Endometrium (tissue), 2 donors: ENCODE measurements around the gene RESP18.
"Not testable (repeated sequence)": the region's sequence is repeated elsewhere in the genome, so short reads cannot be mapped to it uniquely, and the experiment has no call there.

Experiments used
- FAIRE-seq: peaks from 2 replicates; lab custom pipeline; 2012; peaks lifted over from hg19 to GRCh38; lab: Jason Lieb, UNC
- donor health status: control.
- donor health status: control.

Gene RESP18

DNA sequence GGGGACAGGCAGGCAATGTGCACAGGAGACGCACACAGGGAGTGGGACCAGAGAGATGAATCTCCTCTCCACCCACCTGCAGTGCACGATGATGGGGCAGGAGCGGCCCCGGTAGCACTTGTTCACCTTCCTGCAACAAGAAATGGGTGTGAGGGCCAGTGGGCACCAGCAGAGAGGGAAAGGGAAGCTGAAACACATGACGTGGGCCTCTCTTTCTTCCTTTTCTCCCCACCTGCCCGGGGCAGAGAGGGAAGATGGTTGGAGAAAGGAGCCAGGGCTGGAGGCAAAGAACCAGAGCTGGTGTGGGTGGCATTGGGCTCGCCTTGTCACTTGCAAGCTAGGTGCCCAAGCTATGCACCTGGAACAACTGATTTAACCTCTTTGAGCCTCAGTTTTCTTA lies 41.1 kb downstream of the RESP18 start:
- FAIRE-seq: no peak

DNA sequence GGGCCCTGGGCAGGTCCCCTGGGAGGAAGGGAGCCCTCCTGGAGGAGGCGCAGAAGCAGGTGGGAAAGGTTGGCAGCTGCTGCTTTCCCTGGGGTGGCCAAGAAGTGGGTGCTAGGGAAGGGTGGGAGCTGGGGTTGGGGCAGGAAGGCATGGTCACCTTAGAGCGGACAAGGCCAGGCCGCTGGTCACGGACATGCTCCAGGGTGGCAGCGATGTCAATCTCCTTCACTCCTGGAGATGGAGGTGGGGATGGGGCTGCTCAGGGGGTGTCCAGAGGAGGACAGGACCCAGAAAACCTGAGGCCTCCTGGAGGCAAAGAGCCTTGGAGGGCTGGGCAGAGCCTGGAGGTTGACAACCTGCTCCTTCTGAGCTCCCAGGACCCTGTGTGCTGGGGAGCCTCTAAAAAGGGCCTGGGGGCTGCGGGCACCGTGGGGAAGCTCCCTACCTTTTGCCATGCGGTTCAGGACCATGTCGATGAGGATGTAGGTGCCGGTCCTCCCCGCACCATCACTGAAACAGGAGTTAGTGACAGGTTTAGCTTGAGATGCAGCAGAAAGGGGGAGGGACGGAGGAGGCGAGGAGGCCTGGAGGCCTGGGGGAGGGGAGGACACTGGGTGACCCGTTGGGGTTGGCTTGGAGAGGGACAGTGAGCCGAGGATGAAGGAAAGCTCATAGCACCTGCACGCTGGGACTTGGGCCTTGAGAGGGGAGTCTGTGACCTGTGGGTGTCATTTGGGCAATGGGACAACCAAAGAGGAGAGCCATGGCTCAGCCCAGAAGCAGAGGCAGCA lies 42.0 kb downstream of the RESP18 start:
- FAIRE-seq: no peak

DNA sequence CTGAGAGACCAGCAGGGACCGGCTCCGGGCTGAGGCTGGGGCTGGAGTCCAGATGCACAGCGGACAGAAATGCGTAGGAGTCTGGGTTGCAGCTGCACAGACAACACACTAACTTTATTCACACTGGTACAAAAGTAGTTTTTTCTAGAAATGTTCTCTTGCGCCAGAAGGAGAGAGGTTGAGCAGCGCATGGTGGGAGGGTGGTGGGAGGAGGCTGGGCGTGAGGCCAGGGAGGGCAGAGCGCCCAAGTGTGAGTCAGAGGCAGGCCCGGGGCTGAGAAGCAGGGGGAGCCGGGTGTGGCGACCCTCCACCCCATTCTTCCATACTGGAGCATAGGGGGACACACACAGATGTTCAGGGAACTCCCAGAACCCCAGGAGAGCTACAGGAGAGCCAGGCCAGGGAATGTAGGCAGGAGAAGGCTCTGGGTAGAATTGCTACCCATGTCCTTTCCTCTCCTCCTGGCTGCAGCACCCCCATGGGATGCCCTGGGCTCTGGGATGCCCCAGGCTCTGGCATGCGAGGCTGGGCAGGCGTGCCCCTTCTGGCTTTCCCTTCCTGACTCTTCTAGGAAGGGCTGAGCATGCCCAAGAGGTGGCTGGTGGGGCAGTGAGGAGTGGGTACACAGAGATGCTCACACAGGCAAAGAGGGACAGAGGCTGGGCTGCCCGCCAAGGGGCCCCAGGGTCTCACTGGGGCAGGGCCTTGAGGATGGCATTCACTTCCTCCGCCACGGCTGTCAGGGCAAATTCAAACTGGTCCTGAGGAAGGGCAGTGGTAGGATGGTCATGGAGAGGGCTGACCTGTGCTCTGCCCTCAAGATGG lies 42.8 kb downstream of the RESP18 start:
- peak; percentile 91 for FAIRE-seq

DNA sequence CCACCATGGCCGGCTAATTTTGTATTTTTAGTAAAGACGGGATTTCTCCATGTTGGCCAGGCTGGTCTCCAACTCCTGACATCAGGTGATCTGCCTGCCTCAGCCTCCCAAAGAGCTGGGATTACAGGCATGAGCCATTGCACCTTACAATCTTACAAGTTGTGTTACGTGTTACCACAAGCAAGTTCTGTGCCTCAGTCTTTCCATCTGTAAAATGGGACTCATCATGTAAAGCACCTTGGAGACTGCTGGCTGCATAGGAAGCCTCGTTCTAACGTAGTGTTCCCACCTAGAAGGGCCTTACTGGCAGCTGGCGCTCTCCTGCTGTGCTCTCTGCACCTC lies 43.4 kb downstream of the RESP18 start:
- FAIRE-seq: no peak

DNA sequence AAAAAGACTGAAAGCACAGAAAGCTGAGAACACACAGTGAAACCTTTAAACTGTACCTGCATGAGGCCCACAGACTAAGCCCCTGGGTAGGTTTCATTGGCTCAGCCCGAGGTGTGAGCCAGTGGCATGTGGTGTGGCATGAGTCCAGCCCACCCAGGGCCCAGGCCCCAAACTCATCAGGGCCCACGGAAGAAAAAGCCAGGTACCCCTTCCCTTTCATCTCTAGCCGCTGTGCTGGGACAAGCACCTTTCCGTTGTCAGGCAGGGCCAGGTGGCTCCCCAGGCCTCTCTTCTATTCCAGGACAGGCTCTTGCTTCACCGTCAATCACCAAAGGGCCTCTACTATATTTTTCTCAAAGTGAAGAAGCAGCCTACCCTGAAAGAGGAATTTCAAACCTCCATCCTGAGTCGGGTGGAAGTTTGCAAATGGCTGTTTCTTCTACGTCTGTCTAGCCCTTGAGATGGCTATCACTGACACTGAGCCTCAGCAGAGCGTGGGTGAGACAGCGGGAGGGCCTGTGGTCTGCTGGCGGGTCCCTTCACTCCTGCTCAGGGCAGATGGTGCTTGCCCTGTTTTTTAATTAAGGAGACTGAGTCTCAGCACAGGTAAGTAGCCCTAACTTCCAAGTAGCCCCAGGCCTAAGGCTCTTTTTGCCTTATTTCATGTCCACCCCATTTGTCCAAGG lies 44.8 kb downstream of the RESP18 start:
- FAIRE-seq: no peak

DNA sequence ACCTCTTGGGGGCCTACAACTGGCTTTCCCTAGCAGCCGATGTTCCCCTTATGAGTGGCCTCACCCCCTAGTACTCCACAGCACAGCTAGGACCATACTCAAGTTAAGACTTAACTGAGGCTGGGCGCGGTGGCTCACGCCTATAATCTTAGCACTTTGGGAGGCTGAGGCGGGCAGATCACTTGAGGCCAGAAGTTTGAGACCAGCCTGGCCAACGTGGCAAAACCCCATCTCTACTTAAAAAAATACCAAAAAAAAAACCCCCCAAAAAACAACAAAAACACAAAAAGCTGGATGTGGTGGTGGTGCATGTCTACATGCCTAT lies 45.5 kb downstream of the RESP18 start:
- FAIRE-seq: not testable (repeated sequence)

DNA sequence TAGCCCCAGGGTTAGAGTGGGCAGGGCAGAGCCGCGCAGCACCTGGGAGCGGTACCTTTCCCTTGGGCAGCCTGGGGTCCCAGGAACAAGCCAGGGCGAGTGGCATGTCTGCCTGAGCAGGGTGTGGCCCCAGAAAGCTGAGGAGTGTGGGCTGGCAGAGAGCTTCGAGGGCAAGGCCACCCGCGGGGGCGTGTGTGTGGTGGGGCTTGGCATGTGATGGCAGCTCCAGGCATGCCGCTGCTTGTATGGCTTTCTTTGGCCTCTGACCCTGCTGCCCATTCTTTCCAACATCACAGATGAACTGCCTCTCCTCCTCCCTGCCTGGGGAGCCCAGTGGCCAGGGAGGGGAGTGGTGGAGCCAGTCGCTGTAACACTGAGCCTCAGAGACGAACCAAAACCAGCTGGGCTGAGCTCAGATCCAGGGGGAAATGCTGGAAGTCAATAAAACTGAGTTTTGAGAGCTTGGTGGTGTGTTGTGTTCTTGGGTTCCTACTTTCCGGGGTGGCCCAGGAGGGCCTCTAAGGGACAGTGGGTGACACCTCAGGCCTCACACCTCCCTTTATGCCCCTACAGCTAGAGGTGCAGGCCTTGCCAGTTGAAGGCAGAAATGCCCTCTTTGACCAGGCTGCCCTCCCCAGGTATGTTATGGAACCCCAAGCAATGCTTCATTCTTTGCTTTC lies 46.0 kb downstream of the RESP18 start:
- FAIRE-seq: no peak

DNA sequence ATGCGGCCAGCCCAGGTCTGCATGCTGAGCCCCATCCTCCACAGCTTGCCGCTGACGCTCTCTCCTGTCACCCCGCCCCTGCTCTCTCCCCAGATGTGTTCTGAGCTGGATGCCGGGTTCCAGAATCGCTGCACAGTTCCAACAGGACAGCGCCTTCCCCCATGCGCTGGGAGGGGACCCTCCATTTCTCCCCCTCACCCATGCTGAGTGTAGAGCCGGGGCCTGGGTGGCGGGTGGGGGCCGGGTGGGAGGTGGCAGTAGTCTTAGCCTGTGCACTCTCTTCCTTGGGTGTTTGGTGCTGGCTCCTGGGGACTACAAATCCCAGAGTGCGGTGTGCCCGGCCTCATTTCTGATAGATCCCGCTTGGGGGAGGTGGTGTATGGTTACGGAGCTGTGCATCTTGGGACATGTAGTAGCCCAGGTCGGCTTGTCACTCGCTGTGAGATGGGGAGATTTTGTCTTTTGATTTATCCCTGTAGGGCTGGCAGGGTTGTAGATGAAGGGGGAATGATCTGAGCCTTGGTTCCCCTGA lies 46.6 kb downstream of the RESP18 start:
- no peak for FAIRE-seq

DNA sequence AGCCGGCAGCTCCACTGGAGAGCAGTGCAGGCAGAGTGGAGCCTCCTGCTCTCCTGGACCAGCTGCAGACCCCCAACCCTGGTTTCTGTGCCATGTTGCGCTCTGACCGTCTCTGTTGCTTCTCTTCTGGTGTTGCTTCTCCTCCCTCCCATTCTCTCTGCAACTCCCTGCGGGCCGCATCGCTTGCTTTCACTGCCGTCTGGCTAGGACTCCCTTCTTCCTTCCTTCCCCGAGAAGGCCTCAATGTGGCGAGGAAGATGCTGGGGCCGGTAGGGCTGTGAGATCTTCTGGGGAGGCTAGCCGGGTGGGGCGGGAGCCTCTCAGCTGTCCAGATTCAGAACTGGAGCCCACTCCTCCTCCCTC lies 47.2 kb downstream of the RESP18 start:
- FAIRE-seq: no peak

DNA sequence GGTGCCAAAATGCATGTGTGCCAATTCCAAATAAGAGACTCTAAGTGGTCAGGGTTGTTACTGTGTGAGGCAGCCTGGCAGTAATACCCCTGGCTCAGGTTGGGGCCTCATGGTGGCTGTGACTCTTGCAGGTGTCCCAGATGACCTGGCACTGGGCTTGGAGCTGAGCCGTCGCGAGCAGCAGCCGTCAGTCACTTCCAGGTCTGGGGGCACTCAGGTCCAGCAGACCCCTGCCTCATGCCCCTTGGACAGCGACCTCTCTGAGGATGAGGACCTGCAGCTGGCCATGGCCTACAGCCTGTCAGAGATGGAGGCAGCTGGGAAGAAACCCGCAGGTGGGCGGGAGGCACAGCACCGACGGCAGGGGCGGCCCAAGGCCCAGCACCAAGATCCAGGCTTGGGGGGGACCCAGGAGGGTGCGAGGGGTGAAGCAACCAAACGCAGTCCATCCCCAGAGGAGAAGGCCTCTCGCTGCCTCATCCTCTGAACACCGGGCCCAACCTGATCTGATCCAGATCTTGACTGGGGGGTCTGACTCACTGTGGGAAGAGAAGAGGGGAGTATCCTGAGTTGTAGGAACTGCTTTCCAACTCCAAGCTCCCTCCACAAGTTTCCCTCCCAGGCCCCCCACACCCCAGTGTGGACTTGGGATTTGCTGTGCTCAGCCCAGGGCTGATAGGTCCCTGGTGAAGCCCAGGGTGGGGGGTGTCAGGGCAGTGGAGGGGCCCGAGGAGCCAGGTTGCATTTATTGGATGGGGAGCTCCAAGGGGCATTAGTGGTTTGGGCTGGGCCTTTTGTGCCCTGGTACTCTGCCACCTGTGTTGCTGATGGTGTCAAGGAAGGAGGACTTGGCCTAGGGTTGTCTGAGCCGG lies 47.8 kb downstream of the RESP18 start:
- FAIRE-seq: no peak

DNA sequence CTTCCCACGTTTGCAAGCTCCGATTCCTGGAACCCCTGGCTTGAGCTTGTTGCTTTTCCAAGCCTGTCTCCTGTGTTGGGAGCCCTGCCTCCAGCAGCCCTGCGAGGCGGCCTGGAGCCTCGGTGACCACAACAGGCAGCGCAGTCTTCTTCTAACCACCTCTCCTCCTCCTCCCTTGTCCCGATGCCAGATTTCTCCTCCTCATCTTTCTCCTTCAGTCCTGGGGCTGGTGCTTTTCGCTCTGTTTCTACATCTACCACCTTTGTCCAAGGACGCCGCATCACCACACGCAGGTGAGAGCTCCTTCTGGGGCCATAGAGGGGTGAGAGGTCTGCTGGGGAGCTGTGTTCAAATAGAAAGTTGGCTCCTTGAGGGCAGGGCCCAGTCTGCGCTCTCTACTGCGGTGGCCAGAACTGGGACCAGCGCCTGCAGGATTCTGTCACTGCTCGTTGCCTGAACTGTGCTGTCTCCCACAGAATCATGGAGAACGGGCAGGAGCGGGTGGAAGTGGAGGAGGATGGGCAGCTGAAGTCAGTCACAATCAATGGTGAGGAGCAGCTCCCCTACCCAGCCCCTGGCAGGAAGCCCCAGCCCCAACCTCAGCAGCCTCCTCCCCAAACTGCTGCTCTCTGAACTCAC lies 49.5 kb downstream of the RESP18 start:
- no peak for FAIRE-seq

DNA sequence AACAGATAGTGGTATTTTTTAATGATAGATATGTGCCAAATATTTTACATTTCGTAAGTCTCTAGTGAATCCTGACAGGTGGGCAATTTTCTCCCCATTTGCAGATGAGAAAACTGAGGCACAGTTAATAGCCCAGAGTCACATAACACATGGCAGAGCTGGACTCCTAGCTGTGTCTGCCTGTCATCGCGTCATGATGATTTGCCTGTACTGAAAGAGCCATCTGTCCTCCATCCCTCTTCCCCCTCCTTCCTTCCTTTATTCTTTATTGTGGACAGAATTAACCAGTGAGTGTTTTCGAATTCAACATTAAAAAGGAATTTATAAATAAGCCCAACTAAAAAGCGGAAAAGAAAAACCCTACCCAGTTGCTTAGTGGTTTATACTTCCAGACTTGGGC lies 50.2 kb downstream of the RESP18 start:
- FAIRE-seq: no peak

DNA sequence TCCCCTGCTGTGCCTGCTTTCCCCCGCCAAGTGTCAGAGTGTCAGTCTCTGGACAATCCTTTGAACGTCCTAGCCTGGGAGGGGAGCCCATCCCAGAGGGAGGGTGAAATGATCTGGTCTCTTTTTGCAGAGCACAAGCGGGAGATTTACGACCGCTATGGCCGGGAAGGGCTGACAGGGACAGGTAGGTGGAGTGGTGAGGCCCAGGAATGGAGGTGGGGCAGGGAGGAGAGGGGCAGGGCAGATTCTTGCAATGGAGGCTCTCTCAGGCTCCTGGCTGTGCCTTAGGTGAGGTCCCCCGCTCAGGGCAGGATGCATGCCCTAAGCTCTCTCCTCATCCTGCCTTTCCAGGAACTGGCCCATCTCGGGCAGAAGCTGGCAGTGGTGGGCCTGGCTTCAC lies 51.0 kb downstream of the RESP18 start:
- no peak for FAIRE-seq

DNA sequence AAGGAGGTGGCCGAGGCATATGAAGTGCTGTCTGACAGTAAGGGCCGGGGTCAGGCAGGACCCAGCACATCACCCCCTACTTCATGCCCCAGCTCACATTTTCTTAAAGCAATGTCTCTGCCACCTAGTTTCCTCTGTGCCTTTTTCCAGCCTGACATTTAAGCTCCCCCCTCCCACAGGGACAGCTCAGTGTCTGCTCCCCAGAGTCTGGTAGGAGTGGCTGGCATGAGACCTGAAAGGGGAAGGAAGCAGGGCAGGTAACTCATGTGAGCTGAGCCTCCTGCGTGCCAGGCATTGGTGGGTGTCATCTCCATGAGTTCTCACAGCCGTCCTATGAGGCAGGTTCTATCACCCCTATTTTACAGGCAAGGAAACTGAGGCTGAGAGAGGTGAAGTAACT lies 51.9 kb downstream of the RESP18 start:
- no peak for FAIRE-seq

DNA sequence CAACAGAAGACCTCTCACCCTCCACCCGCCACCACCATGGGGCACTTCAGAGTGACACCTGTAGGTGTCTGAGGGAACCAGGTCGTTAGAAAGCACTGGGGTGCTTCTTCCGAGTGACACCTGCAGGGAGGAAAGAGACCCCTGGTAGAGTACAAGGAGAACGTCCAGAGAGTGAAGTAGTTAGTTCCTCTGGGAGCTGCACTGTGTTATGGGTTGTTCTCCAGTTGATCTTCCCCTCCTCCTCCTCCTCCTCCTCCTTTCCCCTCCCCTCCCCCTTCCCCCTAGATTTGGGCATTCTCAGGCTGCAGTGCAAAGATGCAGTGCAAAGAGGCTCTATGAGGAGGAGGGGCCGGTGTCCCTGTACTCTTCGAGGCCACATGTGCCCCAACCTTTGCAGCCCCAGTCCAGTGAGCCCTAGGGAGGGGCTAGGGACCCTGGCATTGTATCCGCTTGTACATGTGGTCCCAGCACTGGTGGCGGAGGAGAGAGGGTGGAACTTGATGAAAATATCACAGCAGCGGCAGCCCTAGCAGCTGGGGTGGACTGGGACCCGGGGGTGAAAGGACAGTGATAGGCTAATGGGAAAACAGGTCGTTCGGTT lies 52.5 kb downstream of the RESP18 start:
- FAIRE-seq: no peak

DNA sequence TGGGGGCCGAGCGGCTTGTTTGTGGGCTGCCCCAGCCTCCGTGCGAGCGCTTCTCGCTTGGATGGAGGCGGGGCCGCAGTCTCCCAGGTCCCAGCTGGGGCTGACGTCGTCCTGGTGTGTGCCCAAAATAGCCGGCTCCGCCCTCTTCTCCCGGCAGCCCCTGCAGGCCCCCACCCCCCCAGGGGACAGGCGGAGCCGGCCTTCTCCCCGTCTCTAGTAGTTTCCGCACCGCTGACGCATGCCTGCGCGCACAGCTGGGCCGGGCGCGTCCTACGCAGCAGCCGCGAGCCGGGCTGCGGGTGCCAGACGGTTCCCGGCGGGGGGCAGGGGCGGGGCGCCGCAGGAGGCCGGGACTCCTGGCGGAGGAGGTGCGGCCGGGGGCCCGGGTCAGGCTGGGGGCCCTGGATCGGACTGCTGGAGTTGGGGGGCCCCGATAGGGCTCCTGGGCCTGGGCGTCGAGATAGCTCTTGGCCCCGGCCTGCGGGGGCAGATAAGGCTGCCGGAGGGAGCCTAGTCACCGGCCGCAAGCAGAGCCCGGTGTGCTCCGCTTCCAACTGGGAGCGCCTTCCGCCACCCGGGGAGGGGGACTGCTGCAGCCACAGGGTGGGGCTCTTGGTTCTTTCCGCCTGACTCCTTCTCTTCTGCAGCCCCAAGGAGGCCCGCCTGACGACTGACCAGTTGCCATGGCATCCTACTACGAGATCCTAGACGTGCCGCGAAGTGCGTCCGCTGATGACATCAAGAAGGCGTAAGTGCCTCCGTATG lies 53.2 kb downstream of the RESP18 start, which contains the start of gene DNAJB2:
Gene DNAJB2 (plus strand): TSS at position 216 of the 765 bp plus-strand sequence. CDS start 468 bp downstream, at position 684.
- peak; percentile 35 for FAIRE-seq

DNA sequence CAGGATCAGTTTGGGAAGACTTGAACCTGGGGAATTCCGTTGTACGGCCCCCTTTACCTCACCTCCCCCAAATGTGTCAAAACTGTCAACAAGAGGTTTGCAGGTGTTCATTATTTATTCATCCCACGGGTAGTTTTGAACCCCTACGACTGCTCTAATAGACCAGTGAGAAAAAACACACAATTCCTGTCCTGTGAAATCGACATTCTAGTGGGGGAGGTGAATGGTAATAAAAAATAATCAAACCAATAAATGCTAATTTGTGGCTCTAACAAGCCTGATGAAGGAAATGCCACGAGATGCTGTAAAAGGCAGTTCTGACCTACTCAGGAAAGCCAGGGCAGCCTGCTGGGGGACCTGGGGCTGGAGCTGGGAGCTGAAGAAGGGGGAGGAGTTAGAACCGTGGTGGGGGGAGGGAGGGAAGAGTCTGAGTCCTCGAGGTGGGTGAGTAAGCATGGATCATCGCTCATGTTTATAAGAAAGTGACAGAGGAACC lies 53.8 kb downstream of the RESP18 start:
- FAIRE-seq: no peak

DNA sequence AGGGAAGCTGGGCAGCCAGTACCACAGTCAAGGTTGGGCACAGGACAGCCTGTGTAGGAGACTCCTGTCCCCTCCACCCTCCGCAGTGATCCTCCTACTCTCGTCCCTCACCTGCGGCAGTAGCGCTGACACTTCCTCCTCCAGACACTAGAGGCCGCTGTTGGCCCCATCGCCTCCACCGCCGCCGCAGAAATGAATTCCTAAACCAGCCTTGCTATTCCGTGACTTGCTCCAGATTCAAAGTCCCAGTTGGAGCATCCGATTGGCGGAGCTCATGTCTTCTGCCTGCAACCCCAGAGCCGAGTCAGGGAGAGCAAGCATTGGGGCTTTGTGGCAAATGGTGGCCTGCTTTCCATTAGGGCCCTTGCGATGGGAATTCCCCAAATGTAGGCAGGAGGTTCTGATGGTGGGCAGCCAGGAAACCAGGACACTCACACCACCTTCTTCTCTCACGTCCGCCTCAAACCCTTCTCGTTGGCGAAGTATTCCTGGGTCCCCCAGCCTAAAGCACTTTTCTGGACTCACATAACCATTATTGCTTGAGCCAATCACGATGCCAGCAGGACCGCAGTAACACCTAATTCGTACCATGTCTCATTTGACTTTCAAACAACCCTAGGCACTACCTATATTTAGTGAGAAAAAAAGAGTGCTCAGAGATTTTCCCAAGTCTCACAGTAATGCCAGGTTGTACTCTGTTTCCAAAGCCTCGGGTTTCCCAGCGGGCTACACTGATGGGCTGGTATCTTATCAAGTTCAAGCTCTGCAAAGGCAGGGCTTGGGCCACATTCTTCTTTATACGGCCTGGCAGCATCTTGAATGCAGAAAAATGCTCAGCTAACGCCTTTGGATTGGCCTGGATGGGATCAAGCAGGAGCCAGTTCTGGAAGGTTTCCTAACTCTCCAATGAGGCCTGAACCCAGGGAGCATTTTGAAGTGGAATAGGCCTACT lies 54.6 kb downstream of the RESP18 start:
- FAIRE-seq: peak; percentile 76
